Measurements from ENCODE around the gene ANKRD60.

The ANKRD60 gene

GRCh38 chr20:58228484-58229197 is at the start of gene ANKRD60:
ANKRD60 (minus strand) TSS chr20:58228653; CDS start chr20:58228653, 0 bp downstream.
- peak; percentile 67 for DNase-seq

- no peak for DNase-seq
Measured at GRCh38 chr20:58277578-58278472, 49.4 kb upstream of the ANKRD60 start.

GRCh38 chr20:58277107-58277506 is 48.7 kb upstream of the ANKRD60 start:
- DNase-seq: no peak

- no peak for DNase-seq
Measured at GRCh38 chr20:58274384-58274783, 45.9 kb upstream of the ANKRD60 start.

GRCh38 chr20:58271606-58272351 is 43.3 kb upstream of the ANKRD60 start:
- no peak for DNase-seq

GRCh38 chr20:58268936-58269619 is 40.6 kb upstream of the ANKRD60 start:
- DNase-seq: no peak

- no peak for DNase-seq
Measured at GRCh38 chr20:58268421-58268821, 40.0 kb upstream of the ANKRD60 start.

- no peak for DNase-seq
Measured at GRCh38 chr20:58267389-58268215, 39.1 kb upstream of the ANKRD60 start.

- DNase-seq: no peak
Measured at GRCh38 chr20:58264271-58264670, 35.8 kb upstream of the ANKRD60 start.

GRCh38 chr20:58261660-58262059 is 33.2 kb upstream of the ANKRD60 start:
- DNase-seq: no peak

GRCh38 chr20:58260006-58260405 is 31.6 kb upstream of the ANKRD60 start:
- DNase-seq: no peak

- DNase-seq: no peak
Measured at GRCh38 chr20:58256842-58257241, 28.4 kb upstream of the ANKRD60 start.

GRCh38 chr20:58256307-58256706 is 27.9 kb upstream of the ANKRD60 start:
- DNase-seq: no peak

GRCh38 chr20:58254890-58255289 is 26.4 kb upstream of the ANKRD60 start:
- no peak for DNase-seq

GRCh38 chr20:58251979-58252591 is 23.6 kb upstream of the ANKRD60 start:
- DNase-seq: no peak

GRCh38 chr20:58251348-58251978 is 23.0 kb upstream of the ANKRD60 start:
- no peak for DNase-seq

- no peak for DNase-seq
Measured at GRCh38 chr20:58246346-58246745, 17.9 kb upstream of the ANKRD60 start.

GRCh38 chr20:58245931-58246330 is 17.5 kb upstream of the ANKRD60 start:
- no peak for DNase-seq

- DNase-seq: no peak
Measured at GRCh38 chr20:58245181-58245891, 16.9 kb upstream of the ANKRD60 start.

- no peak for DNase-seq
Measured at GRCh38 chr20:58244517-58245030, 16.1 kb upstream of the ANKRD60 start.

All from left hindlimb (tissue), 1 donor.